Activated naive CD8-positive, alpha-beta T cell treated with anti-CD3 and anti-CD28 coated beads, Interleukin-2, amount 10 ng/mL, durations not matched to agents 7 days and 5 days (primary cell): Measurements from ENCODE around the gene OMP. TPM values are rescaled to one million over a fixed set of nuclear protein-coding genes. Genes with fewer than 3 reads are reported as not detected.

Experiments used
- ATAC-seq: fragments of 150-1000 bp; cut with Tn5 transposase; one replicate; pipeline ENCODE4 v1.10.0; 2021; ENCODE audit warnings: low read depth, moderate library complexity
- POLR2A ChIA-PET: fragments of 350-600 bp; sonication (Branson Sonifier 250); formaldehyde crosslinking; loops from one replicate; lab custom pipeline; 2021; ENCODE audit warnings: antibody characterized with exemption; lab: Charles Lee
- DNase-seq: peaks from one replicate; pipeline ENCODE4 v3.0.0; 2021
- H3K27ac Mint-ChIP-seq: one replicate; pipeline ENCODE4 v1.8.0; 2022; ENCODE audit warnings: mild to moderate bottlenecking, mixed read lengths
- H3K27me3 Mint-ChIP-seq: one replicate; pipeline ENCODE4 v1.8.0; 2022; ENCODE audit warnings: mild to moderate bottlenecking, moderate library complexity, mixed read lengths
- H3K36me3 Mint-ChIP-seq: one replicate; pipeline ENCODE4 v1.8.0; 2021; ENCODE audit warnings: mild to moderate bottlenecking, mixed read lengths
- H3K4me1 Mint-ChIP-seq: one replicate; pipeline ENCODE4 v1.8.0; 2021; ENCODE audit warnings: mixed read lengths
- H3K4me3 Mint-ChIP-seq: one replicate; pipeline ENCODE4 v1.8.0; 2022; ENCODE audit warnings: mild to moderate bottlenecking, moderate library complexity, mixed read lengths
- H3K9me3 Mint-ChIP-seq: one replicate; pipeline ENCODE4 v1.8.0; 2021; ENCODE audit warnings: mixed read lengths
- total RNA-seq, 2 experiments: library from RNA; stranded (reverse); gene quantifications; one replicate each; pipeline ENCODE4 v1.2.3, GENCODE V29; 2021

The OMP gene
- total RNA-seq, 2 experiments from 2014 or later = not detected

GRCh38 chr11:77063861-77064260 lies 38.8 kb upstream of the OMP start:
- H3K4me3 Mint-ChIP-seq = no peak overlapping the region
- H3K27me3 Mint-ChIP-seq = peaks cover 25% of the 10 kb centered on the region
- H3K9me3 Mint-ChIP-seq = no peaks in the 10 kb centered on the region
- H3K4me1 Mint-ChIP-seq = peaks cover 6% of the 10 kb centered on the region
- POLR2A ChIA-PET = no interaction called here
- no peak for ATAC-seq
- no peak for DNase-seq
- H3K27ac Mint-ChIP-seq = no peak overlapping the region
- H3K36me3 Mint-ChIP-seq = no peaks in the 10 kb centered on the region

- no peaks in the 10 kb centered on the region for H3K36me3 Mint-ChIP-seq
- DNase-seq = no peak
- H3K9me3 Mint-ChIP-seq = no peaks in the 10 kb centered on the region
- no peak for ATAC-seq
- POLR2A ChIA-PET = interaction anchor here (3.6 kb wide), 1 partner anchor 18 kb away, joined by 19 read pairs; no protein-coding TSS in a partner anchor
- no peak overlapping the region for H3K4me3 Mint-ChIP-seq
- H3K27ac Mint-ChIP-seq = no peak overlapping the region
- H3K27me3 Mint-ChIP-seq = peaks cover 28% of the 10 kb centered on the region
- H3K4me1 Mint-ChIP-seq = peaks cover 6% of the 10 kb centered on the region
Observed at GRCh38 chr11:77064648-77065217, 37.9 kb upstream of the OMP start.

DNA sequence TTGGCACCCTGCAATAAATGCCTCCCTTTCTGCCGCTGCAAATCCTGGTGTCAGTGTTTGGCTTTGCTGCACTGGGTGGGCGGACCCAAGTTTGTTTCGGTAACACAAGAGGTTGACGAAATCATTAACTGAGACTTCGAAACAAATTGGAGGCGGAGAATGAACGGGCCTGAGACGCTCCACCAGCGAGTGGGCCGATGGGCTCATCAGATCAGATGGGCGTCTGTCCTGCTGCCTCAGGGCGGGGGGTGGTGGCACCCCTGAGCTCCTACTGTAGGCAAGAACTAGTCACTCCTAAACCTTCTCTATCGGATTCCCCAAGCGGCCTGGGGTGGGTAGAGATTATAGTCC lies 36.8 kb upstream of the OMP start:
- Mint-ChIP-seq H3K27me3 (peaks cover 30% of the 10 kb centered on the region), H3K4me3 (peak overlapping the region; percentile 80), H3K4me1 (peaks cover 6% of the 10 kb centered on the region), H3K9me3 (no peaks in the 10 kb centered on the region), H3K27ac (peak overlapping the region; percentile 50), H3K36me3 (no peaks in the 10 kb centered on the region)
- ATAC-seq (no peak), DNase-seq (no peak)
- POLR2A ChIA-PET = interaction anchor here (3.6 kb wide), 1 partner anchor 17 kb away, joined by 19 read pairs; no protein-coding TSS in a partner anchor

- Mint-ChIP-seq H3K9me3 (no peaks in the 10 kb centered on the region), H3K4me1 (peaks cover 6% of the 10 kb centered on the region), H3K4me3 (peak within 1 kb of the TSS; percentile 80), H3K27me3 (peaks cover 25% of the 10 kb centered on the region), H3K36me3 (no peaks in the 10 kb centered on the region), H3K27ac (peak within 1 kb of the TSS; percentile 50)
- ATAC-seq (peak; percentile 91), DNase-seq (peak; percentile 95)
- POLR2A ChIA-PET = interaction anchor here (0.7 to 3.6 kb wide), 2 partner anchors 8 to 16 kb away, joined by 3 to 19 read pairs; no protein-coding TSS in a partner anchor
Observed at GRCh38 chr11:77066229-77067042, 36.2 kb upstream of the OMP start, which contains the start of gene CAPN5. Gene CAPN5 (plus strand): TSS chr11:77066971. CDS start chr11:77084887, 17,916 bp downstream.

GRCh38 chr11:77067861-77068443 lies 34.7 kb upstream of the OMP start:
- H3K36me3 Mint-ChIP-seq = no peaks in the 10 kb centered on the region
- POLR2A ChIA-PET = interaction anchor here (3.6 kb wide), 1 partner anchor 15 kb away, joined by 19 read pairs; no protein-coding TSS in a partner anchor

GRCh38 chr11:77068457-77069335 lies 33.9 kb upstream of the OMP start:
- no peaks in the 10 kb centered on the region for H3K36me3 Mint-ChIP-seq
- H3K4me3 Mint-ChIP-seq = no peak overlapping the region
- peaks cover 24% of the 10 kb centered on the region for H3K4me1 Mint-ChIP-seq
- H3K27ac Mint-ChIP-seq = no peak overlapping the region
- DNase-seq (no peak), ATAC-seq (no peak)
- peaks cover 21% of the 10 kb centered on the region for H3K27me3 Mint-ChIP-seq
- no peaks in the 10 kb centered on the region for H3K9me3 Mint-ChIP-seq
- POLR2A ChIA-PET = interaction anchor here (1.5 to 3.6 kb wide), 2 partner anchors 13 to 14 kb away, joined by 8 to 19 read pairs; no protein-coding TSS in a partner anchor

More at GRCh38 chr11:77067861-77068443, 34.7 kb upstream of the OMP start:
- no peak for DNase-seq
- Mint-ChIP-seq H3K9me3 (no peaks in the 10 kb centered on the region), H3K4me1 (peaks cover 18% of the 10 kb centered on the region), H3K4me3 (peak overlapping the region; percentile 76), H3K27me3 (peaks cover 21% of the 10 kb centered on the region), H3K27ac (no peak overlapping the region)
- ATAC-seq = no peak

DNA sequence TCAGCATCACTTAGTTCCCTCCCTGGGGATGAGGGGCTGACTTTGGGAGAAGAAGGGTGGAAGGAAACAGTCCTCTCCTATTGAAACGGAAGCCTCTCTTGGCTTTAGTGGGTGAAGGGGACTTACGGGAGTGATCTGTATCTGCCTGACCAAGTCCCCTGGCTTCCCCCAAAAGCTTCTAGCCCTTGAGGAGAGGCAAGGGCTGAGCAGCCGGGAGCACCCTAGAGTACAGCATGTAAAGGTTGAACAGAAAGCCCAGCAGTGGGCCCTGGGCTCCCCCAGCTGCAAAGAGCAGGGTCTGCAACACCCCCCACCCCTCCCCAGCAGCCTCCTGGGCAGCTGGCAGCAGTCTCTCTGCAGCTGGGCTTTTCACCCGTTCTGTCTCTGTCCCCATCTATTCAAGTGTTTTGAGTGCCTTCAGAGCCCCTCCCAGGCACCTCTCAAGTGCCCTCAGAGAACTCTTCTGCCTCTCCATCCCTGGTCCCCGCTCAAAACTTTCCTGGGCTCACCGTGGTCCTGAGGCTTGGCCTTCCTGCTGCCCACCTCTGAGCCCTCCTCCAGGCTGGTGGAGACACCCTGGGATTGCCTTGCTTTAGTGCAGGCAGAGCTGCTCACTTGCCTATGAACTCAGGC lies 33.2 kb upstream of the OMP start:
- Mint-ChIP-seq H3K27me3 (peaks cover 21% of the 10 kb centered on the region), H3K4me1 (peaks cover 24% of the 10 kb centered on the region), H3K27ac (no peak overlapping the region), H3K9me3 (no peaks in the 10 kb centered on the region), H3K36me3 (no peaks in the 10 kb centered on the region), H3K4me3 (no peak overlapping the region)
- POLR2A ChIA-PET = interaction anchor here (1.5 kb wide), 1 partner anchor 13 kb away, joined by 8 read pairs; no protein-coding TSS in a partner anchor
- DNase-seq (no peak), ATAC-seq (no peak)

- Mint-ChIP-seq H3K4me3 (no peak overlapping the region), H3K27me3 (peaks cover 17% of the 10 kb centered on the region), H3K4me1 (peaks cover 24% of the 10 kb centered on the region), H3K9me3 (no peaks in the 10 kb centered on the region), H3K27ac (no peak overlapping the region), H3K36me3 (no peaks in the 10 kb centered on the region)
- ATAC-seq (no peak), DNase-seq (no peak)
- POLR2A ChIA-PET = interaction anchor here (1.0 to 1.5 kb wide), 2 partner anchors 12 to 13 kb away, joined by 3 to 8 read pairs; no protein-coding TSS in a partner anchor
Observed at GRCh38 chr11:77069969-77070582, 32.6 kb upstream of the OMP start.

DNA sequence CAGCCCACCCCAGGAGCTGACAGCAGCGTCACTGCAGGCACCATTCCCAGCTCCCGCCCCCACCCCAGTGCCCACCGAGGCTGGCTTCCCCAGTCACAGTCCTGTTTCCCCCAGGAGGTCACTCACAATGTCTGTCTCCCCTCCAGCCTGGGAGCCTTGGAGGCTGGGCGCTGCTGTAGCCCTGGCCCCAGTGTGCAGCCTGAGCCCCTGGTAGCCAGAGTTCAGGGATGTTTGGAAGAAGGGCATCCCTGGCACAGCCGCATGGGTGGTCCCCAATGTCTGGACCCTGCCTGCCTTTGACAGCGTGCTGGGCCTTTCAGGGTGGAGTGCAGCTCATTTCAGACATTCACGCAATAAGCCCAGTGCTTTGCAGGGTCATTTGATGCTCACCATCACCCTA lies 31.6 kb upstream of the OMP start:
- no peak for DNase-seq
- Mint-ChIP-seq H3K27ac (no peak overlapping the region), H3K36me3 (no peaks in the 10 kb centered on the region), H3K4me1 (peaks cover 20% of the 10 kb centered on the region), H3K9me3 (no peaks in the 10 kb centered on the region), H3K27me3 (peaks cover 11% of the 10 kb centered on the region), H3K4me3 (no peak overlapping the region)
- no peak for ATAC-seq
- POLR2A ChIA-PET = interaction anchor here (1.0 kb wide), 1 partner anchor 12 kb away, joined by 3 read pairs; no protein-coding TSS in a partner anchor

GRCh38 chr11:77071671-77072605 lies 30.7 kb upstream of the OMP start:
- H3K27me3 Mint-ChIP-seq = peaks cover 11% of the 10 kb centered on the region
- DNase-seq = no peak
- peaks cover 20% of the 10 kb centered on the region for H3K4me1 Mint-ChIP-seq
- POLR2A ChIA-PET = interaction anchor here (2.2 kb wide), 1 partner anchor 11 kb away, joined by 21 read pairs; no protein-coding TSS in a partner anchor
- no peaks in the 10 kb centered on the region for H3K36me3 Mint-ChIP-seq
- H3K4me3 Mint-ChIP-seq = no peak overlapping the region
- no peak overlapping the region for H3K27ac Mint-ChIP-seq
- no peak for ATAC-seq
- H3K9me3 Mint-ChIP-seq = no peaks in the 10 kb centered on the region

- H3K4me3 Mint-ChIP-seq = no peak overlapping the region
- POLR2A ChIA-PET = interaction anchor here (2.2 kb wide), 1 partner anchor 10 kb away, joined by 21 read pairs; no protein-coding TSS in a partner anchor
- no peaks in the 10 kb centered on the region for H3K9me3 Mint-ChIP-seq
- H3K27ac Mint-ChIP-seq = no peak overlapping the region
- DNase-seq (peak; percentile 65), ATAC-seq (peak; percentile 64)
- H3K36me3 Mint-ChIP-seq = no peaks in the 10 kb centered on the region
- peaks cover 18% of the 10 kb centered on the region for H3K4me1 Mint-ChIP-seq
- peaks cover 12% of the 10 kb centered on the region for H3K27me3 Mint-ChIP-seq
Observed at GRCh38 chr11:77072851-77073327, 29.8 kb upstream of the OMP start.
